HAP-1 (cell line): ENCODE results near the gene WWP2.
A peak's percentile ranks its signal among the peaks of the same experiment; 100 is the strongest.

Source experiments
- DNase-seq, 2 experiments: peaks; one replicate each; pipeline ENCODE4 v3.0.0-alpha.2; 2016 to 2020; ENCODE audit warnings: low spot score in 2 of 2
- H3K27me3 ChIP-seq: fragments of 250-450 bp; sonication (Bioruptor Pico); 2 replicates; pipeline ENCODE4 v1.5.1; 2020; ENCODE audit warnings: low read depth, mild to moderate bottlenecking, moderate library complexity
- H3K36me3 ChIP-seq: fragments of 250-450 bp; sonication (Bioruptor Pico); replicated peaks from 2 replicates; pipeline ENCODE4 v1.5.1; 2020; ENCODE audit warnings: mild to moderate bottlenecking
- H3K4me1 ChIP-seq: fragments of 250-450 bp; sonication (Bioruptor Pico); 2 replicates; pipeline ENCODE4 v1.5.1; 2020; ENCODE audit warnings: mild to moderate bottlenecking
- H3K4me3 ChIP-seq: fragments of 250-450 bp; sonication (Bioruptor Pico); 2 replicates; pipeline ENCODE4 v1.5.1; 2020; ENCODE audit warnings: mild to moderate bottlenecking, moderate library complexity
- H3K9me3 ChIP-seq: fragments of 250-450 bp; sonication (Bioruptor Pico); 2 replicates; pipeline ENCODE4 v1.5.1; 2020; ENCODE audit warnings: mild to moderate bottlenecking, moderate library complexity
- in situ Hi-C: fragments of 300-500 bp; cut with MboI; formaldehyde crosslinking; loops from 3 replicates; pipeline ENCODE4 v1.14.3; 2020; ENCODE audit warnings: low sequenced_read_pairs, inconsistent platforms, mixed read lengths

The WWP2 gene

DNA sequence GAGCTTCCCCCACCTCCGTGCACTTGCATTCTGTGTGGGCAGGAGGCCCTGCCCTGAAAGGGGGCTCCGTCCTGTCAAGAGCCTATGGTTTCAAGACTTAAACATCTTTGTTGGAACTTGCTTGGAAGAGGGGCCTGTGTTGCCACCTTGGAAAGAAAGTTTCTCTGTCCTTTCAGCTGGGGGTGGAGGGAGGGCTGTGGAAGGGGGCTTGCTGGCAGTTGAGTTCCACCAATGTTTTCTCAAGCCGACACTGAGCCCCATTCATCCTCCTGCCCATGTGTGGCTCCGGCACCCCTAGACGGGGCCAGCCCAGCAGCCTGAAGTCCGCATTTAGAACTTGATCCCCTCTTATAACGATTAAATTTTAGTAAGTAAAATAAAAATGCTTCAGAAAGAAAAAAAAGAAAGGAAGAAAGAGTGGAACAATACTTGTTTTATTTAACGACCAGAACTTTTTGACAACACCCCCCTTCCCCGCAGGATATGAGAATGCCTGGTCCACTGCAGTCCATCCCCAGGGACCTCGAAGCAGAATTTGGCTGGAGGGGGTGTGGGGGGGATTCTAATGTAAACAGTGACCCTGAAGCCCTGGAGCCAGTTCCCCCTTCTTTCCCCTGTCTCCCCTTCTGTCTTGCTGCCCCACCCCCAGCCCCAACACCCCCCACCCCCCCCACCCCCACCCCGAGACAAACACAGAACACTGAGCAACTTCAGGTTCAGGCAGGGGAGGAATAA is 162.1 kb downstream of the WWP2 start:
- no peak overlapping the region for H3K4me3 ChIP-seq
- no peaks in the 10 kb centered on the region for H3K4me1 ChIP-seq
- H3K36me3 ChIP-seq = no peaks in the 10 kb centered on the region
- no peak for DNase-seq
- in situ Hi-C loops = no loop called here
- no peaks in the 10 kb centered on the region for H3K27me3 ChIP-seq
- H3K9me3 ChIP-seq = no peaks in the 10 kb centered on the region

DNA sequence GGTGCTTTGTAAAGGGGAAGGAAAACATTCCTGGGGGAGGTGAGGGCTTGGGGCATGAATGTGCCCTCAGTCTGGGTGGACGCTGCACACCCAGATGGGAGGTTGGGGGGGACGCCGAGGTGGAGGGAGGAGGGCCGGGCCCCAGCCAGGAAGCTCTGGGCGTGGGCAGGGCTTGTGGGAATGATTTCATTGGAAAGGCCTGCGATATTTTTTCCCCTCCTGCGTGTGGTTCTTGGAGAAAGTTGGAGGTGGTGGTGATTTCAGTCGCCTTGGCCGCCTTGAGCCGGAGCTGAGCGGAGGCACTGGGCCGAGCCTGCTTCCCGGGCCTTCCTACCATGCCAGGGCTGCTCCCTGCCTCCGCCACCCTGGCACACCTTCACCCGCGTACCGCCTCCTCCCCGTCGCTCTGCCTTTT is 162.7 kb downstream of the WWP2 start:
- no peak for DNase-seq
- in situ Hi-C loops = loop anchor here (25.0 kb wide), 1 partner anchor 137 kb away; no protein-coding TSS in a partner anchor

DNA sequence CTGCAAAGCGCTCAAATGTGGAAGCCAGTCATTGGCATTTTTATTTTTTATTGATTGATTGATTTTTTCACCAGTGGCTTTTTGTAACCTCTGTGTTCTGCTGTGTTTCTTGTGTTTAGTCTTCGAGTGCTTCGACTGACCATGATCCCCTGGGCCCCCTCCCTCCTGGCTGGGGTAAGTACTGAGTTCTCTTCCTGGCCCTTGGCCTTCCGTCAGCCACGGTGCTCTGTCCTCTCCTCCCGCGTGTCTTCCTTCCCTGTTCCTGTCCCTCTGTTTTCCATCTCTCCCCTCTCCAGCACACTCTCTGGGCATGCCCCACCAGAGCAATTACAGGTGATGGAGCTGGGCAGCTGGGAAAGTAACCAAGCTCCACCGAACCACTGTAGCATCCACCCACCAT is 163.2 kb downstream of the WWP2 start:
- in situ Hi-C loops = loop anchor here (25.0 kb wide), 1 partner anchor 138 kb away; no protein-coding TSS in a partner anchor
- Histone ChIP-seq H3K36me3 (peaks cover 7% of the 10 kb centered on the region; the same call in 1 of the 2 replicates), H3K4me3 (no peak overlapping the region), H3K27me3 (no peaks in the 10 kb centered on the region), H3K4me1 (no peaks in the 10 kb centered on the region), H3K9me3 (no peaks in the 10 kb centered on the region)
- DNase-seq = no peak

More for the DNA sequence above, 162.7 kb downstream of the WWP2 start:
- Histone ChIP-seq H3K27me3 (no peaks in the 10 kb centered on the region), H3K36me3 (peaks cover 4% of the 10 kb centered on the region; the same call in 1 of the 2 replicates), H3K9me3 (no peaks in the 10 kb centered on the region), H3K4me1 (no peaks in the 10 kb centered on the region), H3K4me3 (no peak overlapping the region)

DNA sequence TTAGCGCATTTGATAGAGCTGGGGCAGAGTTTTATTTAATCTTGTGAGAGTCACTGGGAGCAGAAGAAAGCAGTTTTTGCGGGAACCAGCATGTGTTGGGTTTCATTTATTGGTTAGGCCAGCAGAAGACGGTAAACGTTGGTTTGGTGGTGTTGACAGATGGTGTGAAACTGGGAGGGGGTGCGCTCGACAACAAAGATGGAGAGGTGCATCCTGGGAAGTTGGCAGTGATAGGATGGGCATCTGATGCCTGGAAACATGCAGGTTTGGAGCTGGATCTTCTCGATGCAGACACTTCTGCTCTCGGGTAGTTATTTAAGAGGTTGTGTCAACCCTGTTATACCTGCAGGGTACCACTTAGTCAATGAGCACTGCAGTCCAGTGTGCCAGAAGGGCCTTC is 164.1 kb downstream of the WWP2 start:
- Histone ChIP-seq H3K4me1 (no peaks in the 10 kb centered on the region), H3K36me3 (peaks cover 7% of the 10 kb centered on the region; the same call in 1 of the 2 replicates), H3K27me3 (no peaks in the 10 kb centered on the region), H3K9me3 (no peaks in the 10 kb centered on the region), H3K4me3 (no peak overlapping the region)
- in situ Hi-C loops = loop anchor here (25.0 kb wide), 1 partner anchor 139 kb away; no protein-coding TSS in a partner anchor
- no peak for DNase-seq

DNA sequence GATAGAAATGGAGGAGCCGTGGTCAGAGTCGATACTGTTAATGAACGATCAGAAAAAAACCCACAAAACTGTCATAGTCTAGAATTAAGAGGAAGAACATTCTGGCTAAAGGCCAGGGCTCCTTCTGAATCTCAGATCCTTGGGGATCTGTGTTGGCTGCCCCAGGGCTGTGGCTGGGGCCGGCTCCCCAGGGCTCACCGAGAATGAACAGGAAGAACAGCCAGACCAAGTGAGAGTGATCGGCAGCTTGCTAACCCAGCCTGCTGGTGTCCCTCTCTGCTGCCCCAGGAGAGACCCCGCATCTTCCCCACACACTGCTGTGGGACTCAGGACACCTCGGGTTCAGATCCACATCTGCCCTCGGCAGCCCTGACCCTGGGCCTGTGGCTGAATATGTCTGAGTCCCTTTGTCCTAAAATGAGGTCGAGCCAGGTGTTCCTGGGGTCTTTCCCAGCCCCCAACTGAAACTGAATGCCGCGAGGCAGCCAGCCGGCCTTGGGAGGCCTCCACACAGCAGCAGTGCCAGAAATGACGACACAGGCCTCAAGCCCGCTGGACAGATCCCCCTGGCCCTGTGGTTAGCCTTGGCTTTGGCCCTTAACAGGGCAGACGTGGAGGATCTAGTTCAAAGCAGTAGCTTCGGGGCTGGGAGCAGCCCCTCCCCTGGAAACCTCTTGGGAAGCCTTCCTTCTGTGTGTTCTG is 165.1 kb downstream of the WWP2 start:
- H3K4me1 ChIP-seq = no peaks in the 10 kb centered on the region
- in situ Hi-C loops = loop anchor here (25.0 kb wide), 1 partner anchor 140 kb away; no protein-coding TSS in a partner anchor
- no peaks in the 10 kb centered on the region for H3K27me3 ChIP-seq
- H3K36me3 ChIP-seq = peaks cover 7% of the 10 kb centered on the region; the same call in 1 of the 2 replicates
- no peak overlapping the region for H3K4me3 ChIP-seq
- no peaks in the 10 kb centered on the region for H3K9me3 ChIP-seq
- no peak for DNase-seq

DNA sequence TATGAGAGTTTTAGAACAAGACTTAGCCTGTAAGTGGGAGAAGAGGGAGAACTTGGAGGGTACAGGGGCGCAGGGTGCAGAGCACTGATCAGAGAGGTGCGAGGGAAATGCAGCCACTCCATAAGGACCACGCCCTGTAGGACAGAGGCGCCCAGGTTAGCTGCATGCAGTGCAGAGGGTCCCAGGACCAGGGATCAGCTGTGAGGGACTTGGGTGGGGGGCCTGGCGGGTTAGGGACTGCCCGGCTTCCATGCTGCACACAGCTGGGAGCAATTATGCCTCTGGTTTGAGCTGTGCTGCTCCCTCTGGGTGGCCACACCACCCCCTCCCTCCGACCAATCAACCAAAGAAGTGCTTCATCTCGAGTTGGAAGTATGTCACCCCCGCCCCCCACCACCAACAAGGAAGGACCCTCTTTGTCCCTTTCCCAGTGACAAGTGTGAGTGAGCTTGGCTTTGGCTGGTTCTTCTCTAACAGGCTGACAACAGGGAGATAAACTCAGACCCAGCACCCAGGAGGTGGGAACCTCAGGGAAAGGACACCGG is 166.8 kb downstream of the WWP2 start:
- Histone ChIP-seq H3K36me3 (peaks cover 7% of the 10 kb centered on the region; the same call in 1 of the 2 replicates), H3K27me3 (no peaks in the 10 kb centered on the region), H3K4me1 (no peaks in the 10 kb centered on the region), H3K9me3 (no peaks in the 10 kb centered on the region), H3K4me3 (no peak overlapping the region)
- DNase-seq = no peak
- in situ Hi-C loops = loop anchor here (25.0 kb wide), 1 partner anchor 142 kb away; no protein-coding TSS in a partner anchor

DNA sequence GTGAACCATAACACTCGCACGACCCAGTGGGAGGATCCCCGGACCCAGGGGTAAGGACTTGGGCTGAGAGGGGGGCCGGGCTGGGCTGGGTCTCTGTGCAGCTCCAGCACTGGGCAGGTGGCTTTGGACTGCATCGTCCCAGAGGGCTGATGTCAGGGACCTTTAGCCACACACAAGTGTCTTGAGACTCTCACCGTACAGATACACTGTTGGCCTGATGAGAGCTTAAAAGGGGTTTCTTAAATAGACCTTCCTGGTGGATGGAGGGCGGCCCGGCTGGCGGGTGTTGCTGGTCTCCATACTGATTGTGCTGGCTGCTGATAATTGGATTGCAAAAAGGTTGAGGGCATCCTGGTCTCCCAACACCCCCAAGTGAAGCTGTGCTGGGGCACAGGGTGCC is 167.3 kb downstream of the WWP2 start:
- no peaks in the 10 kb centered on the region for H3K27me3 ChIP-seq
- H3K4me3 ChIP-seq = no peak overlapping the region
- DNase-seq = no peak
- H3K4me1 ChIP-seq = no peaks in the 10 kb centered on the region
- H3K36me3 ChIP-seq = peaks cover 7% of the 10 kb centered on the region; the same call in 1 of the 2 replicates
- no peaks in the 10 kb centered on the region for H3K9me3 ChIP-seq
- in situ Hi-C loops = loop anchor here (25.0 kb wide), 1 partner anchor 142 kb away; no protein-coding TSS in a partner anchor

DNA sequence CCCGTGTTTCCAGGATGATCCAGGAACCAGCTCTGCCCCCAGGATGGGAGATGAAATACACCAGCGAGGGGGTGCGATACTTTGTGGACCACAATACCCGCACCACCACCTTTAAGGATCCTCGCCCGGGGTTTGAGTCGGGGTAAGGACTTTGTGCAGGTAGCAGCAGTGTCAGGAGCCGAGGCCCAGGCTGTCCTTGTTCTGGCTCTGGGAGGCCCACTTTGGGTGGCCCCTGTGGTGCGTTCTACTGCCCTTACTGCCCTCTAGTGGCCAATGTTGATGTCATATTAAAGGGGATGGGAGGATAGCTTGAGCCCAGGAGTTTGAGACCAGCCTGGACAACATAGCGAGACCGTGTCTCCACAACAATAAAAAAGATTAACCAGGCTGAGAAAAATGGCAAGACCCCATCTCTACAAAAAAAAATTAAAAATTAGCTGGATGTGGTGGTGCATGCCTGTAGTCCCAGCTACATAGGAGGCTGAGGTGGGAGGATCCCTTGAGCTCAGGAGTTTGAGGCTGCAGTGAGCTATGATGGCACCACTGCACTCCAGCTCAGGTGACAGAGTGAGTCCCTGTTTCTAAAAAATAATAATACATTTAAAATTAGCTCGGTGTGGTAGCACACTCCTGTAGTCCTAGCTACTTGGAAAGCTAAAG is 168.1 kb downstream of the WWP2 start:
- Histone ChIP-seq H3K27me3 (no peaks in the 10 kb centered on the region), H3K4me3 (no peak overlapping the region), H3K4me1 (no peaks in the 10 kb centered on the region), H3K9me3 (no peaks in the 10 kb centered on the region), H3K36me3 (peaks cover 7% of the 10 kb centered on the region; the same call in 1 of the 2 replicates)
- peak; percentile 20 to 79 for DNase-seq
- in situ Hi-C loops = loop anchor here (25.0 kb wide), 1 partner anchor 143 kb away; no protein-coding TSS in a partner anchor

DNA sequence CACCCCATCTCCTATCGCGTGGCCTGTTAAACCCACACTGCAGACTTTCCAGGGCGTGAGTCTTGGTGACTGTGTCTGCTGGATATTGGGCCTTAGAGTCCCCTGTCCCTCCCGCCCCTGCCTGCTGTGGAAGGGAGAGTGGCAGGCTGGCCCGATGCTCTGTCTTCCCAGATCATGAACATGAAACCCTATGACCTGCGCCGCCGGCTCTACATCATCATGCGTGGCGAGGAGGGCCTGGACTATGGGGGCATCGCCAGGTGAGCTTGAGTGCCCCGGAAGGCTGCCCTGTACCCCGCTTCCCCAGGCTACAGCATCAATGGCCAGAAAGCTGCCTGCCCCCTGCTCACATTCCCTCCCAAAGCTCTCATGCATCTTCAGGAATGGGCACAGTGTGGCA is 169.5 kb downstream of the WWP2 start:
- Histone ChIP-seq H3K4me3 (no peak overlapping the region), H3K9me3 (no peaks in the 10 kb centered on the region), H3K4me1 (no peaks in the 10 kb centered on the region), H3K27me3 (no peaks in the 10 kb centered on the region), H3K36me3 (peaks cover 10% of the 10 kb centered on the region)
- DNase-seq = no peak
- in situ Hi-C loops = loop anchor here (25.0 kb wide), 1 partner anchor 144 kb away; no protein-coding TSS in a partner anchor

DNA sequence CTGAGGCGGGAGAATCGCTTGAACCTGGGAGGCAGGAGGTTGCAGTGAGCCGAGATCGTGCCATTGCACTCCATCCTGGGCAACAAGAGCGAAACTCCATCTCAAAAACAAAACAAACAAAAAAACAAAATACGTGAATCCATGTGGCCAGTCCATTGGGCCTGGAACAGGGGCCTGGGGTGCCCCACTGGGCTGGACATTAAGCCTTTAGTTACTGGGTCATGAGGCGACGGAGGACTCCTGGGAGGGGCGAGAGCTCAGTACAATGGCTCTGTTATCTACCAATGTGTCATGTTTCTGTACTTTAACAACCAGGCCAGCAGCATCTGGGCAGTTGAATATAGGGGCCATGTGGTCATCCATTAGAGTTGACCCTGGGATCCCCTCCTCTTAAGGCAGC is 170.1 kb downstream of the WWP2 start:
- no peaks in the 10 kb centered on the region for H3K4me1 ChIP-seq
- no peaks in the 10 kb centered on the region for H3K27me3 ChIP-seq
- in situ Hi-C loops = loop anchor here (25.0 kb wide), 1 partner anchor 145 kb away; no protein-coding TSS in a partner anchor
- H3K9me3 ChIP-seq = no peaks in the 10 kb centered on the region
- H3K4me3 ChIP-seq = no peak overlapping the region
- peaks cover 10% of the 10 kb centered on the region for H3K36me3 ChIP-seq
- DNase-seq = no peak

DNA sequence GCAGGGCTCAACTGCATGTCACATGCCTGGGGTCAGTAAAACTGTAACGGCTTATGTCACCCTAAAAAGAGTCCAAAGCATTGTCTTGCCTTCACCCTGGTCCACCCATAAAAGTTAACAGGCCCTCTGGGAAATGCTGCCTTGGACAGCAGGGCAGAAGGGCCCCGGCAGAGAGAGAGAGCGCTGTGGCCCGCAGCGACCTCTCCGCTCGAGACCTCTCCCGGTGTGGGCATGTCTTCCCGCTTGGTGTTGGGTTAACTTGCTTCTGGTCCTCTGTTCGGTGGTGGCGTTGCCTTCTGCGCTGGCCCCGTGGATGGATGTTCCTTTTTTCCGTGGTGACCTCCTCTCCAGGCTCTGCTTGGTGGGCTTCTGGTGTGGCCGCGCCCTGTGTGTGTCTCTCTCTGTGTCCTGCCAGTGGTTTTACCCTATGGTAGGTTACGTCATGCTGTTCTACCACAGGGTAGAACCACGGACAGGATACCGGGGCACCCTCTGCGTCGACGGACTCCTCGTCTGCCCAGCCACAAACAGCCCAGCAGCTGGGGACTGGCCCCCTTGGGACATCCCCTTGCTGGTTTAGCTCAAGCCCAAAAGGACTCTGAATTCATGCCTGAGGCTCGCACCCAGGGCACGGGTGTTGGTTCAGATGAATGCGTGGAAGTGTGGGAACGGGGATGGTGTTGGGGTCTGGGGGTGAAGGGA is 170.7 kb downstream of the WWP2 start:
- Histone ChIP-seq H3K9me3 (no peaks in the 10 kb centered on the region), H3K4me1 (no peaks in the 10 kb centered on the region), H3K36me3 (peaks cover 10% of the 10 kb centered on the region), H3K4me3 (no peak overlapping the region), H3K27me3 (no peaks in the 10 kb centered on the region)
- in situ Hi-C loops = loop anchor here (25.0 kb wide), 1 partner anchor 146 kb away; no protein-coding TSS in a partner anchor
- no peak for DNase-seq

DNA sequence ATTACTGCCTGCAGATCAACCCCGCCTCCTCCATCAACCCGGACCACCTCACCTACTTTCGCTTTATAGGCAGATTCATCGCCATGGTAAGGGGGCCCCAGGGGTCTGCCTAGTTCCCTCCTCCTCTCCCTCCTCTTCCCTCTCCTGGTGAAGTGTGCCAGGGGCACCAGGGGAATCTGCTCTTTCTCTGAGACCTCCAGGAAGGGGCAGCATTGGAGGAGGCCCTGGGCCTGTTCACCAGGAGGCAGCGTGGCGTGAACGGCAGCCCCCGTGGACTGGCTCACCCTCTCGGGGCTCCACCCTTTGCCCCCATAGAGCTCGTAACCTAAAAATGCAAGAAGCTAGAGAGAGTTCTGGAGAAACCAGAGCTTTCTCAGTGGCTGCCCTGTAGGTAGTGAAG is 171.9 kb downstream of the WWP2 start:
- in situ Hi-C loops = loop anchor here (25.0 kb wide), 1 partner anchor 147 kb away; no protein-coding TSS in a partner anchor
- H3K27me3 ChIP-seq = no peaks in the 10 kb centered on the region
- no peak for DNase-seq
- peaks cover 10% of the 10 kb centered on the region for H3K36me3 ChIP-seq
- no peaks in the 10 kb centered on the region for H3K4me1 ChIP-seq
- H3K4me3 ChIP-seq = no peak overlapping the region
- H3K9me3 ChIP-seq = no peaks in the 10 kb centered on the region
